GM18505 (cell line): Measurements from ENCODE around the gene TMEM222.

Experiments
- ATAC-seq: cut with Tn5 transposase; IDR thresholded peaks from one replicate; pipeline ENCODE4 v1.9.1; 2021; ENCODE audit not compliant: unreplicated experiment
- POLR2A ChIP-seq: IDR thresholded peaks from 4 replicates; pipeline ENCODE4 v1.6.1; 2011; ENCODE audit warnings: borderline replicate concordance; ENCODE audit not compliant: insufficient read depth, insufficient read length; ENCODE audit errors: extremely low read depth

The TMEM222 gene

DNA sequence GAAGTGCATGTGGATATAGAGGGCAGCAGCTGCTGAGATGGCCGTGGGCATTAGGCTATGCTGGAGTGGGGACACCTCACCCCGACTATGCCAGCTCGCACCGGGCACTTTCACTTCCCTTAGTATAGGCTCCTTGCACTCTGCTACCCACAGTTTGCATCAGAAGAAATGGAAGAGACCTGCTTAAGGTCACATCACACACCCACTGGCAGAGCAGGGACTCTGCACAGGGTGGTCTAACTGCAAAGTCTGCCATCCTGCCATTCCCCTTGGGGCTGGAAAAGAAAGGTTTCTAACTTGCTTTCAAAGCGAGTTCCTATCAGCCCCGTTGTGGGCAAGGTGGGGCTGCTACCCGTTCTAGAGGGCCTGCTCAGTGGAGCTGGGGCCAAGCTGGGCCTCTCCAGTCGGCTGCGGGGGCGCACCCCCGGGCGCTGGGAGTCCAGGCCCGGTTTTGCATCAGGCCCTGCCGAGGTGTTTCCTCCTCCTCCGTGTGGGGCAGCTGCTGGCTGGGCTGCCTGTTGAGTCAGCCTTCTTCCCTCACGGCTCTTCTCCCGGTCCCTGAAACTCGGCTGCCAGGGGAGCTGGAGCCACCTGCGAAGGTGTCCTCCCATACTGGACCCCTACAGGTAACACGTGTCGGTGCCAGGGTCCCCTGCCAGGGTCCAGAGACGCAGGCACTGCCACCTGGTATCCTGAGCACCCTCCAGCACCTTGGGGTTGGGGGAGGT is 19.7 kb downstream of the TMEM222 start, which contains the start of gene SYTL1:
SYTL1 (plus strand) TSS at position 498 of the 728 bp plus-strand sequence. CDS start 3,313 bp downstream, outside the sequence.
- ATAC-seq, result peak; percentile 39
- peak; percentile 47 for TF ChIP-seq POLR2A

DNA sequence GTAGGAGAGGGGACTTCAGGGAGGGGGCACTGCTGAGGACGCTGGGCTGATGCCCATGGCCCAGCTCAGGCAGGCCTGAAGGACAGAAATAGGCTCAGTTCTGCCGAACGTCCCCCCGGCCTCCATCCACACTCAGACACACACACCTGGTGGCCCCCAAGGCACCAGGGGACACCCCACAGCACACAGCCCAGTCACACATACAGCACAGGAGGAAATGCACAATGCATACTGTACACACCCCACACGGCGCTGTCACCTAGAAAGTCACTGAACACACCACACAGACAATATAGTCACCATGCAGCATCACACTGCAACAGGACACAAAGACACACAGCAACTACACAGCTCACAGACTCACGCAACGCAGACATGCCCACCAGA is 20.4 kb downstream of the TMEM222 start:
- TF ChIP-seq POLR2A, result no peak
- no peak for ATAC-seq

DNA sequence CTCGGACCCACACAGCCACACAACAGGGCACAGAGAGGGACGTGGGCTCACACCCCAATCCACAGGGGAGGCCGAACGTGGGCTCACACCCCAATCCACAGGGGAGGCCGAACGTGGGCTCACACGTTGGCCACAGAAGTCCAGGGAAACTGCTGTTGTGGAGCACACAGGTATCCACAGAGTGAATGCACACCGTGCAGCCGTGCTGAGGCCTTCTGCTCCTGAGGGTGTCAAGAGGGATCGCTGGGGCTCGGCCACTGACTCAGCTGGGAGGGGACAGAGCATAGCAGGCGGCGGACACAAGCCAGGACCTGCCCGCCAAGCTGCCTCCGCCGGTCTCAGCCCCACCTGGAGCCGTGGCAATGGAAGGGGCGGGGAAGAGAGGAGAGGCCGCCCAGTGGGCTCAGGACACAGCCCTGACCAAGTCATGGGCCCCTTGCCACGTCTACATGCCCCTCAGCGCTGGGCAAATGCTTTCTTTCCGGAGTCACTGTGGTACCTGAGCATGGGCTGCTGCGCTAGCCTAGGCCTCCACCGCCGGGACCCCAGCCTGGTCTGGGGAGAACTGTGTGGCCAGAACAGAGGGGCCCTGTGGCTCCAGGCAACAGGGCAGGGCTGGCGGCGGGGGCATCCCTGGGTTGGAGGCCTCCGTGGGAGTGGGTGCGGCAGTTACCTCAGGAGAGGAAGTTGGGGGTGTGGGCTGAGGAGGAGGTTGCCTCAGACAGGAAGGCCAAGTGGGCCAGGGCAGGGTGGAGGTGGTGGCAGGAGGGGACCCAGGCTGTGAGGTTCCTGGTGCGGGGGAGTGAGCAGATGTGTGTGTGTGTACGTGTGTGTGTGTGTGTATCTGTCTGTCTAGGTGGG is 21.0 kb downstream of the TMEM222 start:
- TF ChIP-seq POLR2A, result no peak
- ATAC-seq, result peak; percentile 50

DNA sequence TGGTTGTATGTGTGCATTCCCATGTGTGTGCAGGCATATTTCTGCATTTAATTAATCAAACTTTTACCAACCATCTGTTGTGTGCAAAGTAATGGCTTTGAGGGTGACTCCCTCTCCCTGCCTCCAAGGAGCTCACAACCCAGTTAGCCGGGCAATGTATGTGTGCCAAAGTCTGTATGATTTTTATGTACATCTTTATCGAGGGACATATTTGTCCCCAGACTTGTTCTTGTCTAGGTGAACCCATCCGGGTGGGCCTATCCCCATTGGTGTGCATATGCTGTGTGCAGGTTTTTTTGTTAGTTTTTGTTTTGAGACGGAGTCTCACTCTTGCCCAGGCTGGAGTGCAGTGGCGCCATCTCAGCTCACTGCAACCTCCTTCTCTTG is 21.7 kb downstream of the TMEM222 start:
- TF ChIP-seq POLR2A, result no peak
- ATAC-seq, result no peak

DNA sequence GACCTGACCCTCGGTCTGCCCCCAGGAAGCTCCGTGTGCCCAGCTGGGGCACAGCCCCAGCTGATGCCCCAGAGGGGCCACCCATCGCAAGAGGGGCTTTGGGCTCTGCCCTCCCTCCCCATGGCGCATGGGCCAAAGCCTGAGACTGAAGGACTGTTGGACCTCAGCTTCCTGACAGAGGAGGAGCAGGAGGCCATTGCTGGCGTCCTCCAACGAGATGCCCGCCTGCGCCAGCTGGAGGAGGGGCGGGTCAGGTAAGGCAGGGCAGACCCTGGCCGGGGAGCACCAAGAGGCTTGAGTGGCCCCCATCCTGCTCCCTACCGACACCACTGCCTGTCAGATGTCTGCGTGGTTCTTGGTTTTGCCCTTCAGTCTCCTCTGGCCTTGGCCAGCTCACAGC is 23.3 kb downstream of the TMEM222 start:
- no peak for TF ChIP-seq POLR2A
- no peak for ATAC-seq

DNA sequence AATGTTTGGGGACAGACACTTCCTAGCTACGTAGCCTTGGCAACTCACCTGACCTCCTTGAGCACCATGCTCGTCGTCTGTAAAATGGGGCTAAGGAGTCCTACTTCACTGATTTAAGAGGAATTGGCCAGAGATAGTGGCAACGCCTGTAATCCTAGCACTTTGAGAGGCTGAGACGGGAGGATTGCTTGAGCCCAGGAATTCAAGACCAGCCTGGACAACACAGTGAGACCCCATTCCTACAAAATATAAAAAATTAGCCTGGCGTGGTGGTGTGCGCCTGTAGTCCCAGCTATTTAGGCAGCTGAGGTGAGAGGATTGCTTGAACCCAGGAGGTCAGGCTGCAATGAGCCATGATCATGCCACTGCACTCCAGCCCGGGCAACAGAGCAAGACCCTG is 24.4 kb downstream of the TMEM222 start:
- ATAC-seq, result no peak
- no peak for TF ChIP-seq POLR2A

DNA sequence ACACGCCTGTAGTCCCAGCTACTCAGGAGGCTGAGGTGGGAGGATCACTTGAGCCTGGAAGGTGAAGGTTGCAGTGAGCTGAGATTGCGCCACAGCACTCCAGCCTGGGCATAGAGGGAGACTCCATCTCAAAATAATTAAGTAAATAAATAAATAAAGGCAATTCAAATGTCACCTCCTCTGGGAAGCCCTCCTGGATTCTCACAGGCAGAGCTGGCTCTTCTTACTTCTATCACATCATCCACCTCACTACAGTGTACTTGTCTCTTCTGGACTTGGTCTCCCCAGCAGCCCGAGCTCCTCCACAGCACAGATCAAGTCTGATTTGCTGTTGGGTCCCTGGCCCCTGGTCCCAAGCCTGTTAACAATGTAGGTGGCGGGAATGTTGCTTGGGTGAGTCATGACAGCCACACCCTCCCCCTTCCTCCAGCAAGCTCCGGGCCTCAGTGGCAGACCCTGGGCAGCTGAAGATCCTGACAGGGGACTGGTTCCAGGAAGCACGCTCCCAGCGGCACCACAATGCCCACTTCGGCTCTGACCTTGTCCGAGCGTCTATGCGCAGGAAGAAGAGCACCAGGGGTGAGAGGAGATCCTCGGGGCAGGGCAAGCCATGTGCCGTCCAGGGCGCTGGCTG is 25.1 kb downstream of the TMEM222 start:
- TF ChIP-seq POLR2A, result no peak
- ATAC-seq, result no peak

DNA sequence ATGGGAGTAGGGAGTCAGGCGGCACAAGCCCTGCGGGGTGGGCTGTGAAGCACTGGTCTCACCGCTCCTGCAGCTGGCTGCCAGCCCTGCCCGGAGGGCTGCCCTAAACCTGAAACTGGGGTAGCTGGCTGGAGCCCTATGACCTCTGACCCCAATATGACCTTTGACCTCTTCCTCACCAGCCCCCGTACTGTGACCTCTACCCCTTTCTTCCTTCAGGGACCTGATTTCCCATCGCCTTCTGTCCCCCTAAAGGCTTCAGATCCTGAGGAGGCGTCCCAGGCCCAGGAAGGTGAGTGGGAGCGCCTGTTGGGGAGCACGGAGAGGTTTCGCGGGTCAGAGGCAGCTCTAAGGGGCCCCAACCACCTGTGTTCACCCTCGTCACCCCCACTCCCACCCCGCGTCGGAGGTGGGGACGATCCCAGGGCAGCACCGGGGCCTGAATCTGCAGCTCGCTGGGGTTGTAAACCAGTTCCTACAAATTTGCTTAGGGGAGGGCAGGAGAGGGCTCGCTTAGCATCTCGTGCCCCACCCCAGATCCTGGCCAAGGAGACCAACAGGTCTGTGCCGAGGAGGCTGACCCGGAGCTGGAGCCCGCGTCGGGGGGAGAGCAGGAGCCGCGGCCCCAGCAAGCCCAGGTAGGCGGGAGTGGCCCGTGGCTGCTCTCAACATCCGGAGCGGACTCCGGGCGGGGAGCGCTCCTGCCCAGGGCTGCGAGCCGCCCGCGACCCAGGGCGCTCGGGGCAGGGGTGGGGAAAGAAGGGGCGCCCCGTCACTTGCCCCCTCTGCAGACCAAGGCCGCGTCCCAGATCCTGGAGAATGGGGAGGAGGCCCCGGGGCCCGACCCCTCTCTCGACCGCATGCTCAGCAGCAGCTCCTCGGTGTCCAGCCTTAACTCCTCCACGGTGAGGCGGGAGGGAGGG is 27.2 kb downstream of the TMEM222 start:
- TF ChIP-seq POLR2A, result no peak
- no peak for ATAC-seq

DNA sequence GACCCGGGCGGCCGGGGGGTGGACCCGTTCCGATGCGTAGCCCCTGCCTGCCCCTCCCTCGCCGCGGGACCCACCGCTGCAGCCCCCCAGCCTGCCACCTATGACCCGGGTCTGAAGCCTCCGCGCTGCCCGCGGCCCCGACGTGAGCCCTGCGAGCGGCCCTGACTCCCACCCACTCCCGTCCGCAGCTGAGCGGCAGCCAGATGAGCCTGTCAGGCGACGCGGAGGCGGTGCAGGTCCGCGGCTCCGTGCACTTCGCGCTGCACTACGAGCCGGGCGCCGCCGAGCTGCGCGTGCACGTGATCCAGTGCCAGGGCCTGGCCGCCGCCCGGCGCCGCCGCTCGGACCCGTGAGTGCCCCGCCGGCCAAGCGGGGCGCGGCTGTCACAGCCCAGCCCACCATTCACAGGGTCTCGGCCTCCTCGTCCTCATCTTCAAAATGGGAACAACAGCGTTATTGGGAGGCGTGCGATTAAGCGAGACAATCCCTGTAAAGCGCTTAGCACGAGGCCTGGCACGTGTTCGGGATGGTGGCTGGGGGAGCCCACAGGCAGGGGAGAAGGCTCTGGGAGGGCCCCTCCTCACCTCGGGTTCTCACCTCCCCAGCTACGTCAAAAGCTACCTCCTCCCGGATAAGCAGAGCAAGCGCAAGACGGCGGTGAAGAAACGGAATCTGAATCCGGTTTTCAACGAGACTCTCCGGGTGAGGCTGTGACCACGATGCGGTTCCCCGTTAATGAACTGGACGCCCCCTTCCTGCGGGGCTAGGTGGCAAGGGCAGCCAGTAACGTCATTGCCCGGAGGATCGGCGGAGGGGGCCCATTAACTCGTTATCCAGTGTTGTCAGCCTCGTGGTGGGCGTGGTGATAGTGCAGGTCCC is 28.1 kb downstream of the TMEM222 start:
- TF ChIP-seq POLR2A, result no peak

DNA sequence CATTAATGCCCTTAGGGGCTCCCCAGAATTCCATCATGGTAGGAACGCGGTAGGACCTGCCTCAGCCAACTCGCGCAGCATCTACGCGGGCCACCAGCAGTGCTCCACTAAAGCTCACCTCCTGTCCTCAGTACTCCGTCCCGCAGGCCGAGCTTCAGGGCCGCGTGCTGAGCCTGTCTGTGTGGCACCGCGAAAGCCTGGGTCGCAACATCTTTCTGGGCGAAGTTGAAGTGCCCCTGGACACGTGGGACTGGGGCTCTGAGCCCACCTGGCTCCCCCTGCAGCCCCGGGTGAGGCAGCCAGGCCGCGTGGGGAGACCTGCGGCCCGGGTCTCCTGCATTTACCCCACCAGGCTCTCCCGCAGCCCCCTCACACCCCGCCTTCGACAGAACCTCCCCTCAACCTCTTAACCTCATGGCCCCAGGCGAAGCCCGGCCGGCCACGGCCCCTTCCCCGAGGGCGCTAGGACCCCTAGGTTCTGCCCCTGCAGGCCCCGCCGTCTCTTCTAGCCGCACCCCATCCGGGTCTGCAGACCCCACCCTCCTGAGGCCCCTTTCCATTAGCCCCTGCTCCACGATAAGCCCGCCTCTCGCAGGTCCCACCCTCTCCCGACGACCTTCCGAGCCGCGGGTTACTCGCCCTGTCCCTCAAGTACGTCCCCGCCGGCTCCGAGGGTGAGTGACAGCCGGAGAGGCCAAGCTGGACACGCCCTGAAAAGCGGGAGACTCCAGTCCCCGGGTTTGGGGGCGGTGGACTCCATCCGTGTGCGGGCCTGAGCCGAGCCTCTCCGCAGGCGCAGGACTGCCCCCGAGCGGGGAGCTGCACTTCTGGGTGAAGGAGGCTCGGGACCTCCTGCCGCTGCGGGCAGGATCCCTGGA is 28.9 kb downstream of the TMEM222 start:
- no peak for TF ChIP-seq POLR2A
- ATAC-seq, result no peak

More for the DNA sequence above, 28.1 kb downstream of the TMEM222 start:
- no peak for ATAC-seq

DNA sequence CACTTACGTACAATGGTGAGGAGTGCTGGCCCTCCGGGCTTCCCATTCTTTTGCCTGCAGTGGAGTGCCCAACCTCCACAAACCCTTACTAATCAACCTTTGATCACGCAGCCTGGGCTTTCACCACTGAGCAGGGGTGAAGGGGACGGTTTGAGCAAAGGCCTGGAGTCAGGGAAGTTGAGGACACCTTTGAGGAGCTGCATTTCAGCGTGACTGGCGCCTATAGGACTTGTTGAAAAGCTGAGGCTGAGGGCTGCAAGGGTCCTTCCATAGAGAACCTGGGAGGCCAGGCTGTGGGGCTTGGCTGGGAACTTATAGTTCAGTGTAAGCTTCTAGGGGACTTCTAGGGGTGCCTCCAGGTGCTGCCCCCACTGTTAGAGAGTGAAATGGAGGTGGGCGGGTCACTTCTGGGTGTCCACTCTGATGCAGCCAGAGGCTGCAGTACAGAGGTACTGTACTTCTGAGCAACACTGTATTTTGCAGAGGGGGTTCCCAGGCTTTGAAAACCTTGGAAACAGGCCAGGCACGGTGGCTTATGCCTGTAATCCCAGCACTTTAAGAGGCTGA is 29.7 kb downstream of the TMEM222 start:
- ATAC-seq, result no peak
- no peak for TF ChIP-seq POLR2A
